Right forelimb (tissue), 1 donor: ENCODE measurements around the gene CLDN8.

Source experiments
- DNase-seq: peaks from one replicate; pipeline ENCODE4 v3.0.0-alpha.2; 2018

The CLDN8 gene

GRCh38 chr21:30216041-30216723 is at the start of gene CLDN8:
TSS of gene CLDN8 (minus strand) at chr21:30216097. CDS start at chr21:30215925, 172 bp downstream.
- DNase-seq: no peak

GRCh38 chr21:30257773-30258172 is 41.9 kb upstream of the CLDN8 start:
- DNase-seq: no peak

DNA sequence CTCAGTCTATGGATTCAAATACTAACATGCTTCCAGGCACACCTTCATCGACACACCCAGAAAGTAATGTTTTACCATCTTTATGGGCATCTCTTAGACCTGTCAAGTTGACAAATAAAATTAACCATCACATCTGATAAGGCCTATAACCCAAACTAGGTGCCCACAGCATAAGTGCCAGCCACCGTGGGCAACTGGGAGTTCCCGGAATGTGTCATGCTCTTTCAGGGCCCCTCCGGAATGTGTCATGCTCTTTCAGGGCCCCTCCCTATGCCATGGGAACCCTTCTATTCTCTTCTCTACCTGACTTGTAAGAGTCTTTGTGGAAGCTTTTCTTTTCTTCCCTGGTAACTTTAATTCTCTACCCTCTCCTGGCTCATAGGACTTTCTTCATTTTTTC is 40.2 kb upstream of the CLDN8 start:
- no peak for DNase-seq

DNA sequence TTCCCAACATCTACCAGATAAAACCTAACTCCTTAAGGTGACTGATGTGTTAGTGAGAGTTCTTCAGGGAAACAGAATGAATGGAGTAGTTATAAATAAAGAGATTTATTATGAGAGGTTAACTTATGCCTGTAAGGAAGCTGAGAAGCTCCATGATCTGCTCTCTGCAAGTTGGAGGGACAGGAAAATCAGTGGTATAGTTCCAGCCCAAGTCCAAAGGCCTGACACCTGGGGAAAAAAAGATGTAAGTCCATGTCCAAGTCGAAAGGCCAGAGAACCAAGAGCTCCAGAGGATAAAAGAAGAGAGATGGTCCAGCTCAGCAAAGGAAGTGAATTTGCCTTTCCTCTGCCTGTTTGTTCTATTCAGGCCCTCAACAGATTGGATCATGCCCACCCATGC is 39.8 kb upstream of the CLDN8 start:
- DNase-seq: no peak

DNA sequence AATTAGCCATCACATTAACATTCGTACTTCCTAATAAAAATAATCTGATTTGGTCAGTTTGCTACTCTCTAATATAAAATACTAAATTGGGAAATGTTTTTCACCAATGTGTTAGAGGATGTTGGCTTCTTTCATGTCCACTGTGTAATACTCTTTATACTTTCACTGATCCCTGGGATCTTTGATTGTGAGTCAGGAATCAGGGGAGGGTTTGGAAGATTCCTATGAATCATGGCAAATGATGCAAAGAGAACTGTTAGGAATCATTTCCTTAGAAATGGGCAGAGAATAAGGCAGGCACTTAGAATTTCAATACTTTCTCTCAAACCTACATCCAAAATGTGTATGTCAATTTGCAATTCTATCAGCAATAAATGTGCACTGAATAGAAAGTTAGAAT is 35.9 kb upstream of the CLDN8 start:
- no peak for DNase-seq

- no peak for DNase-seq
These were observed 34.0 kb upstream of the CLDN8 start for GRCh38 chr21:30249936-30250335.

DNA sequence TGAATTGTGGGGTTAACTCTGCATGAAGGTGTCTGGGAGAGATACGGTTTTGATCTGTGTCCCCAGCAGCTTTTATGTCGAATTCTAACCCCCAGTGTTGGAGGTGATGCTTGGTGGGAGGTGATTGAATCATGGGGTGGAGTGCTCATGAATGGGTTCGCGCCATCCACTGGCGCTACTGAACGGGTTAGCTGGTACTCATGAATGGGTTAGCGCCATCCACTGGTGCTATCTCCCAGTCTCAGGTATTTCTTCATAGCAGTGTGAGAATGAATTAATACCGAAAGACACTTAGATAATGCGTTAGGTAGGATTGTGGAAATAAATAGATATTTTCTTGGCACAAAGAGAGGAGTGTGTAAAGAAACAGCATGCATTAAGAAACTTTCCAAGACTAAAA is 32.9 kb upstream of the CLDN8 start:
- no peak for DNase-seq

DNA sequence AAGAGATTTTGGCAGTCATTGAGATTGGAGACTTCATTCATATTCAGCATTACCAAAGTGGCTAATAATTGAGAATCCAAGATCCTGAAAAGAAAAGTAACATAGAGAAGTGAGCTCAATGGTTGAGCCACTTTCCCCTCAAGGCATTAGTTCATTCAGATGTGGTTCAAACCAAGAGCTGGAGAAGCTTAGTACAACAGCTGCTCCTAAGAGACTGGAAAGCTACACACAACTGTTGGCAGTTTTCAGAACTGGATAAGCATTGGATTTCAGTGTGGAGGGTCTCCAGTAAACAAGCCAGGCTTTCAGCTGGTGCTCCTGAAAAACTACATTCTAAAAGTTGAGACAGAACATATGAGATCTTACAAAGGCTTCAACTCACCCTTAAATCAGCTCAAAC is 29.2 kb upstream of the CLDN8 start:
- no peak for DNase-seq

- no peak for DNase-seq
These were observed 27.8 kb upstream of the CLDN8 start for GRCh38 chr21:30243691-30244090.

GRCh38 chr21:30240661-30241060 is 24.8 kb upstream of the CLDN8 start:
- no peak for DNase-seq

GRCh38 chr21:30238168-30238567 is 22.3 kb upstream of the CLDN8 start:
- no peak for DNase-seq

DNA sequence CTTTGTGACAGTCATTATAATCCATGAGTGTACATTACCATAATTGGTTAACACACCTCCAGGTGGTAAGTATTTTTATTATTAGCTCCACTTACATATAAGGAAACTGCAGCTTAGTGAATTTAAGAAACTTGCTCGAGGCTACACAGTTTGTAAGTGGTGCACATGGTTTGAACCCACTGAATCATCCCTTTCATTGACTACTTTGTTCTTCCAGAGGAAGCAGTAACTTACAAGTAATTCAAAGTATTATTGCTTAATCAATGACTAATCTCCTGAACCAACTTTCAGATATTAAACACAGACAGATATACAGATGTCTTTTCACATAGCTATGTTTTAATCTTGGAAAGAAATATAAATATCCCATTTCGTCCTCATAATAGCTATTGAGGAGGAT is 18.7 kb upstream of the CLDN8 start:
- no peak for DNase-seq

DNA sequence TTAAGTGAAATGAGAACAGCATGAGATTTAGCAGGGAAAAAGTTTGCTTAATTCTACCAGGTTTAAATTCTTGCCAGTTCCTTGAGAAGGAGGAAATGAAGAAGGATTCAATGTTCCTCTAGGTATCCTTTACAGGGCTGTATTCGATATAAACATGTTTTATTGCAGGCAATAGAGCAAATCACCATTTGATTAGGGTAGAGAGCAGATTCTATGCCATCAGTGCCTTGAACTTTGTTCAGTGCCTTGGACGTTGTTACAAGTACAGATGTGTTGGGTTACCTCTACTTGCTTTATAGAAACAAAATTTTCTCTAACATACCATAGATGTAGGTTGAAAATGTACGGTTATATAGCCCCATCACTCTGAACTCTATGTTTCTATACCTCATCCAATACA is 18.2 kb upstream of the CLDN8 start:
- DNase-seq: no peak

- no peak for DNase-seq
These were observed 17.5 kb upstream of the CLDN8 start for GRCh38 chr21:30233228-30234020.

DNA sequence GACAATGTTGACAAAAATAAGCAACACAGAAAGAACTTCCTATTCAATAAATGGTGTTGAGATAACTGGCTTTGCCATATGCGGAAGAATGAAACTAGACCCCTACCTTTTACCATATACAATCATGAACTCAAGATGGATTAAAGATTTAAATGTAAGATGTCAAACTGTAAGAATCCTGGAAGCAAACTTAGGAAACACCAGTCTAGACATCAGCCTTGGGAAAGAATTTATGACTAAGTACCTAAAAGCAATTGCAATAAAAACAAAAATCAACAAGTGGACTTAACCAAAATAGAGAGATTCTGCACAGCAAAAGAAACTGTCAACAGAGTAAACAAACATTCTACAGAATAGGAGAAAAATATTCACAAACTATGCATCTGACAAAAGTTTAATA is 16.1 kb upstream of the CLDN8 start:
- DNase-seq: no peak

DNA sequence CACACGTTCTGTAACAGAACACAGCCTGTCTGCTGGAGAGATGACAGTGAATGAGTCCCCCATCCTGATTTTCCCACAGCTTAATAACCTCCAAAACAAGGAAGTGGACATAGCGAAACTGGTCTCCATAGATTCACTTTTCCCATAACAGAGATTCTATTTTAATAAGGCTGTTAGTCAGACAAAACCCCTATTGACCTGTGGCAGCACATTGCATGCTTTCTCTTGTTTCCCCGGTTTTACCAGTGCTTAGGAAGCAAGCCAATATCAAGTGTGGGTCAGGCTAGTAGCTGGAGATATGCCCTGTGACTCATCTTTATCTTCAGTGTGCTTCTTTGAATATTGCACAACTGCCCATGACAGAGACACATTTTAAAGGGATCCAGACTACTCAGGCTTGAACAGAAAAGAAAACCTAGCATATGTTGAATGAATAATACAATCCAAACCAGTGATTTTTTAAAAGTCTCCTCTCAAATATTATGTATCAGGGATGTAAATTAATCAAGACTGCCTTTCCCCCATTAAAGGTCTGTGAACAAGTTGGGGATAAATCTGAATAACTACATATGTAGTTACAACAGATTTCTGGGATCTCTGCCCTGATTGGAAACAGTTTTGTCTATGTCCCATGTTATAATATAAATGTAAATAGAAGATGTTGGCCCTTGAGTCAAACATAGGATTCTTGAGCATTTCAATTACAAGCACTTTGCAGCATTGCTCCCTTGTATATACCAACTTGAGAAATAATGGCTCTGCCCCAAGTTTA is 11.9 kb upstream of the CLDN8 start:
- DNase-seq: no peak

DNA sequence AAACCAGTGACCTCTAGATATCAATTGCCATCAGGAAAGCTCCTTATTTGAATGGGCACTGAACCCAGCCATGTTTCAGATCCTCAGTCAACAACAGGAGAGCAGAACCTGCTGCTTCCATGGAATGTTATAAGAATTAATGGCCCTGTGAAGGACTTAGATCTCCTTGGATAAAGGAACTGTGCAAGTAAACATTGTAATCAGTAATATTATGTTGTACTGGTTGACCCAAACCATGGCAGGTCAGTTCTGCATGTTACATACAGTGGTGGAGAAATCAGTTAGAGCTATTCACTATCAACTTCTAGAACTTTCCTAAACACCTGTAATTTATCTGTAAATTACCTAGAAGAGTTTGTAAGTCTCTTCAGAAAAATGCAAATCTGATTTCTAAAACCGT is 11.2 kb upstream of the CLDN8 start:
- DNase-seq: no peak

DNA sequence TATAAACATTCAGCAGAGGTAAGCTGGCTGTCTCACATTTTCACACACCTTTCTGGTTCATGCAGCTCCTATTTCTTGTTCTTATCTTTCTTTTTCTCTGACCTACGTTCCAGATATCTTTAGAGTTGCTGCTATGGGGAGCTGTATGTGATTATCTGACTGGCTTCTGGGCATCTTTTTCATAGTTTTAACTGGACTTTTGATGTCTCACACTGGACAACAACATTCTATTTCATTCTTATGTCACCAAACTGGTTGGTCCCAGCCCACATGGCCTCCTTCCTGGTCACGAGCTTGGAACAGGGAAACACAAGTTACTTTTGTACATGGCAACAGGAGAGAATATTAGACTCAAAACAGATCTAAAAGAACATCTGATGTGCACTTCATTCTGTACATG is 7.7 kb upstream of the CLDN8 start:
- no peak for DNase-seq

DNA sequence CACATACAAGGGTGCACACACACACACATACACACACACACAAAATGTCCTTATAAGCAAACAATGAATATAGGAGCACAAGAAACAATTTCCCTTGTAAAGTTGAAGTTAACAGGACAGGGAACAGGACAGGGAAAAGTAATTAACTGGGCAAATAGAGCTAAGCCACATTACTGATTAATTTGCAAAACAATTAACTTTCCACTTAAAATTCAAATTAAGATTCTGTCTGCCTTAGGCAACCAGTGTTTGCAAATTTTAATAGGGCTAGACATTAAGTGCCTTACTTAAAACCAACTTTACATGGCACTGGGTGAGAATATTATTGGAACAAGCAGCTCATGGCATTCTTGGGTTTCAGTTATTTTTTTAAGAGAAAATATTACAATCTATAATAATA is 6.8 kb upstream of the CLDN8 start:
- DNase-seq: no peak

- DNase-seq: no peak
These were observed 4.8 kb downstream of the CLDN8 start for GRCh38 chr21:30211071-30211470.

DNA sequence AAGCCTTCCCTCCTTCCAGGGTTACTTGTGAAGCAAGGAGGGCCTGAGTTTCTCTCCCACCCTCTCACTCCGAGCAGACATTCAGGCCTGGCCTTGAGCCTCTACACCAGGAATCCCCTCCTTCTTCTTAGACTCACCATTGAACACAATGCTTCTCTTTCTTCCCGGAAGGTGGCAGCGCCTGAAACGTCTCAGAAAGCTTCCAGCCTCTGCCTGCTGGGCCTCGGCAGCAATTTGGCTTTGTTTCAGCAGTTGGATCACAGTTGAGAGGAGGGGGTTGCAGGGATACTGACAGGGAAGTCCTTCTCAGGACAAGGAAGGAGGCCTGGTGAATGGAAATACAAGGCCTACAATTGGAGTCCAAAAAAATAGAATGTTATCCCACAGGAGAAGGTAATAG is 6.3 kb downstream of the CLDN8 start:
- no peak for DNase-seq

GRCh38 chr21:30207252-30207579 is 8.7 kb downstream of the CLDN8 start:
- no peak for DNase-seq

GRCh38 chr21:30206551-30207251 is 9.2 kb downstream of the CLDN8 start:
- DNase-seq: no peak
